Measurements from ENCODE around the gene BMAL2.

Gene BMAL2

DNA sequence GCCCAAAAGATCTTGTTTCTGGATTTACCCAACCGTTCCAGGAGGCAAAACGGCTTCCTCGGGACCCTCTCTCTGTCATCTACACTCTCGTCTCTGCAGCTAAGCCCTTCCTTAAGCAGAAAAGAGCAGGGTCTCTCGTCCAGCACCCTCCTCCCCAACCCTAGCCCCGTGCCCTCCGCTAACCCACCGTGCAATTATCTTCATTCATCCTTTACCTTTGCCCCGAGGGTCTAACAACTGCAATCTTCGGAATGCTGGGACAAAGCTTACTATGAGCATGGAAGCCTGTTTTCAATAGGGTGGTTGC lies 276 bp upstream of the BMAL2 start:
- TF ChIP-seq EGR1 (IDR thresholded peaks at IDR 0.05) (no peak), NFIC (IDR thresholded peaks at IDR 0.05) (no peak), RAD21 (IDR thresholded peaks at IDR 0.05; ENCODE audit: low read depth) (no peak), TAF1 (IDR thresholded peaks at IDR 0.05; ENCODE audit: low read depth) (no peak), FOXM1 (IDR thresholded peaks at IDR 0.05; ENCODE audit: borderline replicate concordance, low read depth) (no peak), EP300 (IDR thresholded peaks at IDR 0.05; ENCODE audit: borderline replicate concordance) (no peak), TCF12 (IDR thresholded peaks at IDR 0.05; ENCODE audit: low read depth) (no peak)
- TF ChIP-seq, protein P1, sequence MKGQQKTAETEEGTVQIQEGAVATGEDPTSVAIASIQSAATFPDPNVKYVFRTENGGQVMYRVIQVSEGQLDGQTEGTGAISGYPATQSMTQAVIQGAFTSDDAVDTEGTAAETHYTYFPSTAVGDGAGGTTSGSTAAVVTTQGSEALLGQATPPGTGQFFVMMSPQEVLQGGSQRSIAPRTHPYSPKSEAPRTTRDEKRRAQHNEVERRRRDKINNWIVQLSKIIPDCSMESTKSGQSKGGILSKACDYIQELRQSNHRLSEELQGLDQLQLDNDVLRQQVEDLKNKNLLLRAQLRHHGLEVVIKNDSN (IDR thresholded peaks at IDR 0.05), result no peak

DNA sequence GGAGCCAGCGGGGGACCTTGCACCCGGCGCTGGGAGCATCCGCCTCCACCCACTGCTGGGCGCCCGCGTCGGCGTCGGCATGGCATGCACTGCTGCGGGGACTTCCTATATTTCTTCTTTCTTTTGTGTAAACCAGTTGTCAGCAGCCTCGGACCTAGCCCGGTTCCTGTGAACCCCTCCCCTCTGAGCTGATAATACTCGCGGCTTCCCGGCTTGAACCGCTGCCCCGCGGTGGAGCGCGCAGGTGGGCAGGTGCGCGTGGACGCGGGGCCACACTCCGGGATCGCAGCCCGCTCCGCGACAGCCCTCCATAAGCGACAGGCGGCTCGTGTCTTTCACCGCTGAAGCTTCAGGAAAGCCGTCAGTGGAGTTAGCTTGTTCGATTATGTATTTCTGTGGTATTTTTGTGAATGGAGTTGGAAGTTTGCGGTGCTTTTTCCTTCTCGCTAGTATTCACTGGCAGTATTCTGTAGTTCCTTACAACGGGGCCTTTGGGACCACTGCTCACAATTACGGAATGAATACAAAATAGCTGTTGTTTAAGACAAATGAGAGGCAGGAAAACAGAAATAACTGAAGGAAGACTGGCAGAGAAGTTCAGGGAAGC lies 870 bp downstream of the BMAL2 start:
- 0 out of 2 replicates have a peak, but pooled peaks have one; percentile 21 for TF ChIP-seq TAF1 (IDR thresholded peaks at IDR 0.05; ENCODE audit: low read depth)
- TF ChIP-seq CREB1 (IDR thresholded peaks at IDR 0.05; ENCODE audit: low read depth), result 0 out of 2 replicates have a peak, but pooled peaks have one; percentile 27
- peak; percentile 10; the same call in 1 of the 2 replicates for TF ChIP-seq EGR1 (IDR thresholded peaks at IDR 0.05)
- no peak for TF ChIP-seq EP300 (IDR thresholded peaks at IDR 0.05; ENCODE audit: borderline replicate concordance)
- TF ChIP-seq YY1 (IDR thresholded peaks at IDR 0.05; ENCODE audit: low read depth), result peak; percentile 6; the same call in 1 of the 2 replicates
- TF ChIP-seq, protein P2, sequence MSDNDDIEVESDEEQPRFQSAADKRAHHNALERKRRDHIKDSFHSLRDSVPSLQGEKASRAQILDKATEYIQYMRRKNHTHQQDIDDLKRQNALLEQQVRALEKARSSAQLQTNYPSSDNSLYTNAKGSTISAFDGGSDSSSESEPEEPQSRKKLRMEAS (IDR thresholded peaks at IDR 0.05), result peak; percentile 79
- no peak for TF ChIP-seq FOXM1 (IDR thresholded peaks at IDR 0.05; ENCODE audit: borderline replicate concordance, low read depth)
- peak; percentile 58; the same call in 1 of the 2 replicates for TF ChIP-seq ZBTB7A (IDR thresholded peaks at IDR 0.05; ENCODE audit: low read depth)
- TF ChIP-seq TCF12 (IDR thresholded peaks at IDR 0.05; ENCODE audit: low read depth), result no peak
- no peak for TF ChIP-seq NFIC (IDR thresholded peaks at IDR 0.05)

DNA sequence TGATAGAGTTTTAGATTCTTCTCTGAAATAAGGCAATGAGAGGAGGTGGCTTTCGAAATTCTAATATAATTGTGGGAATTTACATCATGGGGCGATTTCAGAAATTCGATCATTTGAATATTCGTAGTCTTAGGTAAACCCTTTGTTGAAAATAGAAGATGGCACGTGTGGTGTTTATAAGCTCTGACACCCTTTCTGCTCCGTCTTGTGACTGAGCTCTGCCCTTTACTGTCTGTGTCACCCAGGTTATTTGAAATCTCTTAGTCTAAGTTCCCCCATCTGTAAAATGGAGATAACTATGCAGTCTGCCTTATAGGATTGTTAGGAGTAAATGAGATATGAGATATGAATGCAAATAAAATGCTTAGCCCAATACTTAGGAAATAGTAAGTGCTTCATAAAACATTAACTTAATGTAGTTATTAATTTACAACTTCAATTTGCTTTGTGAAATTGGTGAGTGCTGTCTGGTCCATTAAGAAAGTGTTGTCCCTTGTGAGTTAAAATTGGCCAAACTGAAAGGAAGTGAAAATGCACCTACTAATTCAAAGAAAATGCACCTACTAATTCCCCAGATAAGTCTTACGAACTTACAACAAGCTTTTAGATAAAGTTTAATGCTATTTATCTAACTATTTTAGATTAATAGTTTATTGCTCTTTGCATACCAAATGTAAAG lies 1.5 kb downstream of the BMAL2 start:
- TF ChIP-seq YY1 (IDR thresholded peaks at IDR 0.05; ENCODE audit: low read depth) (no peak), EP300 (IDR thresholded peaks at IDR 0.05; ENCODE audit: borderline replicate concordance) (no peak), NFIC (IDR thresholded peaks at IDR 0.05) (no peak), TEAD4 (IDR thresholded peaks at IDR 0.05) (no peak), CEBPB (IDR thresholded peaks at IDR 0.05) (no peak), TAF1 (IDR thresholded peaks at IDR 0.05; ENCODE audit: low read depth) (no peak), RAD21 (IDR thresholded peaks at IDR 0.05; ENCODE audit: low read depth) (no peak), TCF12 (IDR thresholded peaks at IDR 0.05; ENCODE audit: low read depth) (no peak), EGR1 (IDR thresholded peaks at IDR 0.05) (no peak), FOXM1 (IDR thresholded peaks at IDR 0.05; ENCODE audit: borderline replicate concordance, low read depth) (no peak), CREB1 (IDR thresholded peaks at IDR 0.05; ENCODE audit: low read depth) (no peak), ZBTB7A (IDR thresholded peaks at IDR 0.05; ENCODE audit: low read depth) (no peak)
- TF ChIP-seq, protein P2 (IDR thresholded peaks at IDR 0.05), result no peak
- TF ChIP-seq, protein P1 (IDR thresholded peaks at IDR 0.05), result no peak
- TF ChIP-seq, protein P3, sequence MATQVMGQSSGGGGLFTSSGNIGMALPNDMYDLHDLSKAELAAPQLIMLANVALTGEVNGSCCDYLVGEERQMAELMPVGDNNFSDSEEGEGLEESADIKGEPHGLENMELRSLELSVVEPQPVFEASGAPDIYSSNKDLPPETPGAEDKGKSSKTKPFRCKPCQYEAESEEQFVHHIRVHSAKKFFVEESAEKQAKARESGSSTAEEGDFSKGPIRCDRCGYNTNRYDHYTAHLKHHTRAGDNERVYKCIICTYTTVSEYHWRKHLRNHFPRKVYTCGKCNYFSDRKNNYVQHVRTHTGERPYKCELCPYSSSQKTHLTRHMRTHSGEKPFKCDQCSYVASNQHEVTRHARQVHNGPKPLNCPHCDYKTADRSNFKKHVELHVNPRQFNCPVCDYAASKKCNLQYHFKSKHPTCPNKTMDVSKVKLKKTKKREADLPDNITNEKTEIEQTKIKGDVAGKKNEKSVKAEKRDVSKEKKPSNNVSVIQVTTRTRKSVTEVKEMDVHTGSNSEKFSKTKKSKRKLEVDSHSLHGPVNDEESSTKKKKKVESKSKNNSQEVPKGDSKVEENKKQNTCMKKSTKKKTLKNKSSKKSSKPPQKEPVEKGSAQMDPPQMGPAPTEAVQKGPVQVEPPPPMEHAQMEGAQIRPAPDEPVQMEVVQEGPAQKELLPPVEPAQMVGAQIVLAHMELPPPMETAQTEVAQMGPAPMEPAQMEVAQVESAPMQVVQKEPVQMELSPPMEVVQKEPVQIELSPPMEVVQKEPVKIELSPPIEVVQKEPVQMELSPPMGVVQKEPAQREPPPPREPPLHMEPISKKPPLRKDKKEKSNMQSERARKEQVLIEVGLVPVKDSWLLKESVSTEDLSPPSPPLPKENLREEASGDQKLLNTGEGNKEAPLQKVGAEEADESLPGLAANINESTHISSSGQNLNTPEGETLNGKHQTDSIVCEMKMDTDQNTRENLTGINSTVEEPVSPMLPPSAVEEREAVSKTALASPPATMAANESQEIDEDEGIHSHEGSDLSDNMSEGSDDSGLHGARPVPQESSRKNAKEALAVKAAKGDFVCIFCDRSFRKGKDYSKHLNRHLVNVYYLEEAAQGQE (IDR thresholded peaks at IDR 0.05; ENCODE audit: low read depth), result no peak

DNA sequence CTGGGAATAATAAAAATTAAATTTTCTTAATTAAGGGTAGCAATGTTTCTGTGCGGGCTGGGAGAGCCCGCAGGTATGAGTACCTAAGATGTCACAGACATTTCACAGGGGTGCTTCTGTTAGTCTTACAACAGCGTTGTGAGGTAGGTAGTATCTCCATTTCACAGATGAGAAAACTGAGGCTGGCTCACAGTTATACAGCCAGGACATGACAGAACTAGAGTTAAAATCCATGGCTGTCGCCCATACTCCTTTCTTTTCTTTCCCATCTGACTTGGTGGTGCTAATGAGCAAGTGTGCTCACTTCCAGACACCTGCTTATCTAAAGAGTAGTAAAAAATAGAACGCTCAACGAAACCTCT lies 2.1 kb downstream of the BMAL2 start:
- no peak for TF ChIP-seq FOXM1 (IDR thresholded peaks at IDR 0.05; ENCODE audit: borderline replicate concordance, low read depth)
- no peak for TF ChIP-seq NFIC (IDR thresholded peaks at IDR 0.05)
- no peak for TF ChIP-seq RAD21 (IDR thresholded peaks at IDR 0.05; ENCODE audit: low read depth)
- TF ChIP-seq TAF1 (IDR thresholded peaks at IDR 0.05; ENCODE audit: low read depth), result no peak
- TF ChIP-seq EP300 (IDR thresholded peaks at IDR 0.05; ENCODE audit: borderline replicate concordance), result no peak
- no peak for TF ChIP-seq YY1 (IDR thresholded peaks at IDR 0.05; ENCODE audit: low read depth)
- no peak for TF ChIP-seq TEAD4 (IDR thresholded peaks at IDR 0.05)
- TF ChIP-seq, protein P3 (IDR thresholded peaks at IDR 0.05; ENCODE audit: low read depth), result no peak
- no peak for TF ChIP-seq CREB1 (IDR thresholded peaks at IDR 0.05; ENCODE audit: low read depth)
- TF ChIP-seq CEBPB (IDR thresholded peaks at IDR 0.05), result no peak
- TF ChIP-seq EGR1 (IDR thresholded peaks at IDR 0.05), result no peak
- TF ChIP-seq, protein P1 (IDR thresholded peaks at IDR 0.05), result no peak
- TF ChIP-seq TCF12 (IDR thresholded peaks at IDR 0.05; ENCODE audit: low read depth), result no peak
- no peak for TF ChIP-seq ZBTB7A (IDR thresholded peaks at IDR 0.05; ENCODE audit: low read depth)
- TF ChIP-seq, protein P2 (IDR thresholded peaks at IDR 0.05), result no peak

All from Ishikawa (cell line).